GM12874 (cell line): Measurements from ENCODE around the gene RUNX1.

Source experiments
- TF ChIP-seq, protein P1 (sequence below): IDR thresholded peaks from 2 replicates; pipeline ENCODE4 v1.5.1; 2011; ENCODE audit warnings: low read depth, mild to moderate bottlenecking, control low read depth, low read length, moderate library complexity; ENCODE audit not compliant: insufficient read depth

RUNX1 gene

GRCh38 chr21:35032474-35033263 is 16.4 kb downstream of the RUNX1 start:
- TF ChIP-seq, protein P1, sequence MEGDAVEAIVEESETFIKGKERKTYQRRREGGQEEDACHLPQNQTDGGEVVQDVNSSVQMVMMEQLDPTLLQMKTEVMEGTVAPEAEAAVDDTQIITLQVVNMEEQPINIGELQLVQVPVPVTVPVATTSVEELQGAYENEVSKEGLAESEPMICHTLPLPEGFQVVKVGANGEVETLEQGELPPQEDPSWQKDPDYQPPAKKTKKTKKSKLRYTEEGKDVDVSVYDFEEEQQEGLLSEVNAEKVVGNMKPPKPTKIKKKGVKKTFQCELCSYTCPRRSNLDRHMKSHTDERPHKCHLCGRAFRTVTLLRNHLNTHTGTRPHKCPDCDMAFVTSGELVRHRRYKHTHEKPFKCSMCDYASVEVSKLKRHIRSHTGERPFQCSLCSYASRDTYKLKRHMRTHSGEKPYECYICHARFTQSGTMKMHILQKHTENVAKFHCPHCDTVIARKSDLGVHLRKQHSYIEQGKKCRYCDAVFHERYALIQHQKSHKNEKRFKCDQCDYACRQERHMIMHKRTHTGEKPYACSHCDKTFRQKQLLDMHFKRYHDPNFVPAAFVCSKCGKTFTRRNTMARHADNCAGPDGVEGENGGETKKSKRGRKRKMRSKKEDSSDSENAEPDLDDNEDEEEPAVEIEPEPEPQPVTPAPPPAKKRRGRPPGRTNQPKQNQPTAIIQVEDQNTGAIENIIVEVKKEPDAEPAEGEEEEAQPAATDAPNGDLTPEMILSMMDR = no peak

DNA sequence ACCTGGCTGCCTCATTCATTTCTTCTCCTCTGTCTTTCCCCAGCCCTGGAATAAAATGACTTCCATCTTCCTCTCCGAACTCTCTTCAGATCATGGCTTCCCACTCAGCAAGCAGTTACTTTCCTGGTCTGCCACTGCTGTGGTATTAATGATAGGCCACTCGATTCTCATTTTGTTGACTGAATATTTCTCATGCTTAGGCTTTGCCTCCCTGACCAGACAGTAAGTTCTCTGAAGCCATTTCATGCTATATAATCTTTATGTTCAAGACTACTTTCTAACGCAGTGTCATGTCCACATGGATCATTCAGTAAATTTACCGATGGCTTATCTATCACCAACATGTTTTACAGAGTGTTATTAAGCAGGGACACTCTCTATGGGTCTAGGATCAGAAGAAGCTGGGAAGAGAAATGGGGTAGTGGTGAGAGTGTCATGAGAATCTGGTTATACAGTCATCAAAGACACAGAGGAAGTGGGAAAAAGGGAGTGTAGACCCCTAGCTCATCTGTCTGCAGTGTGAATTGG is 20.6 kb downstream of the RUNX1 start:
- TF ChIP-seq, protein P1 = no peak

DNA sequence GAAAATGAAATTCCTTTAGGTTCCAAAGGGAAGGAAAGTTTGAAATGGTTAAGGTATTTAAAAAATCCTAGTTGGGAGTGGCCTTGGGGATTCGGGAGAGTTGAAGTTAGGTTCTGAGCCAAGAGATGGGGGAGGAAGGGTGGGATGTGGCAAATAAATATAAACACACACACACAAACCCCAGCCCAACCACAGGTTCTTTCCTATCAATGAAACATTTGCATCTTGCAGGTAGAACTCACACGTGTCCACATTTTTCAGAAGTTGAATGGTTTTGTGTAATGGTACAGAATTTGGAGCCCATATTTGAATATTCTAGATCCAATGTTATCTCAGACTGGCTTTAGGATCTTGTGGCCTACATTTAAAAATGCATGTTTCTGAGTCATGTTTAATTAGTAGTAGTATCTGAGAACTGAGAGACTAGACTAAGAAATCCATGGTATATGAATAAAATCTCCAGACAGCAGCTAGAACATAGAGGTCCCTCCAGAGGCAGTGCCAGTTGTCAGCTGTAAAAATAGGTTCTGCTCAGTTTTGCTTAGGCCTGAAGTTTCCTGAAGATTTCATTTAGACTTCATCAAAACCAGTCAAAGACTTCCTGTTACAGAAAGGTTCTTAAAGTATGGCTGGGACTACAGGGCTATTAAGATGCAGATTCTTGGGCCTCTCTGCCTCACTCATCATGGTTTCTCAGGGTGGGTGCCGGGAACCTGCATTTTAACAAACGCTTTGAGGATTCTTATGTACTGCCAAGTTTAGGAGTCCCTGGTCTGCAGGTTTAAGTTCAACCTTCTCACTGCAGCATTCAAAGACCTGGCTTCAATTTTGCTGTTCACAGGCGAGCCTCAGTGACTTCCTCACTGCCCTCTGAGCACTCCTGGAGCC is 21.3 kb downstream of the RUNX1 start:
- TF ChIP-seq, protein P1 = no peak

- TF ChIP-seq, protein P1 = no peak
These were observed 22.2 kb downstream of the RUNX1 start for GRCh38 chr21:35026617-35027562.

GRCh38 chr21:35026153-35026500 is 23.0 kb downstream of the RUNX1 start:
- TF ChIP-seq, protein P1 = no peak

- TF ChIP-seq, protein P1 = no peak
These were observed 23.6 kb downstream of the RUNX1 start for GRCh38 chr21:35025206-35026152.
